AG09309 (cell line): ENCODE measurements around the gene HSPG2.

Experiments
- DNase-seq: peaks from one replicate; pipeline ENCODE4 v3.0.0-alpha.2; 2010; ENCODE audit warnings: low read depth
- H3K4me3 ChIP-seq: 2 replicates; pipeline ENCODE4 v1.5.1; 2011; ENCODE audit warnings: mild to moderate bottlenecking, low read depth, low read length, moderate library complexity; ENCODE audit not compliant: control insufficient read depth
- TF ChIP-seq, protein P1 (sequence below): IDR thresholded peaks from 2 replicates; pipeline ENCODE4 v1.5.1; 2011; ENCODE audit warnings: mild to moderate bottlenecking, low read depth, low read length, inconsistent platforms; ENCODE audit not compliant: insufficient read depth, control insufficient read depth; ENCODE audit errors: missing control alignments

The HSPG2 gene

DNA sequence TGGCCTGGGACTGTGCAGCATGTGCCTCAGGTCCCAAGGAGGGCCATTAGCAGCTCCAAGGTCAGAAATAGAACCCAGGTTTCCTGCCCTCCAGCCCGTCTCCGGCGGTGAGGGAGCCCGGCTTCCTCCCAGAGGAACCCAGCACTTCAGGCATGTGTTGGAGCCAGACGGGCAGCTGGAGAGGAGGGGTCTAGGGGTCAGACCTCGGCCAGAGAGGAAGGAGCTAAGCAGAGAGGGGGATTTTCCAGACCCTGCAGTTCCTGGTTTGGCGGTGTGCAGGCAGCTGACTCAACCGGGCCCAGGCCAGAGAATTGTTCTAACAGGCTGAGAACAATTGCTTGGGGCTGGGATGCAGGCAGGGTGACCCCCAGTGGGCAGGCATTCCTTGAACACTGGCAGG, 37.1 kb downstream of the HSPG2 start:
- TF ChIP-seq, protein P1, sequence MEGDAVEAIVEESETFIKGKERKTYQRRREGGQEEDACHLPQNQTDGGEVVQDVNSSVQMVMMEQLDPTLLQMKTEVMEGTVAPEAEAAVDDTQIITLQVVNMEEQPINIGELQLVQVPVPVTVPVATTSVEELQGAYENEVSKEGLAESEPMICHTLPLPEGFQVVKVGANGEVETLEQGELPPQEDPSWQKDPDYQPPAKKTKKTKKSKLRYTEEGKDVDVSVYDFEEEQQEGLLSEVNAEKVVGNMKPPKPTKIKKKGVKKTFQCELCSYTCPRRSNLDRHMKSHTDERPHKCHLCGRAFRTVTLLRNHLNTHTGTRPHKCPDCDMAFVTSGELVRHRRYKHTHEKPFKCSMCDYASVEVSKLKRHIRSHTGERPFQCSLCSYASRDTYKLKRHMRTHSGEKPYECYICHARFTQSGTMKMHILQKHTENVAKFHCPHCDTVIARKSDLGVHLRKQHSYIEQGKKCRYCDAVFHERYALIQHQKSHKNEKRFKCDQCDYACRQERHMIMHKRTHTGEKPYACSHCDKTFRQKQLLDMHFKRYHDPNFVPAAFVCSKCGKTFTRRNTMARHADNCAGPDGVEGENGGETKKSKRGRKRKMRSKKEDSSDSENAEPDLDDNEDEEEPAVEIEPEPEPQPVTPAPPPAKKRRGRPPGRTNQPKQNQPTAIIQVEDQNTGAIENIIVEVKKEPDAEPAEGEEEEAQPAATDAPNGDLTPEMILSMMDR, result no peak
- H3K4me3 ChIP-seq, result no peak overlapping the region
- DNase-seq, result no peak

DNA sequence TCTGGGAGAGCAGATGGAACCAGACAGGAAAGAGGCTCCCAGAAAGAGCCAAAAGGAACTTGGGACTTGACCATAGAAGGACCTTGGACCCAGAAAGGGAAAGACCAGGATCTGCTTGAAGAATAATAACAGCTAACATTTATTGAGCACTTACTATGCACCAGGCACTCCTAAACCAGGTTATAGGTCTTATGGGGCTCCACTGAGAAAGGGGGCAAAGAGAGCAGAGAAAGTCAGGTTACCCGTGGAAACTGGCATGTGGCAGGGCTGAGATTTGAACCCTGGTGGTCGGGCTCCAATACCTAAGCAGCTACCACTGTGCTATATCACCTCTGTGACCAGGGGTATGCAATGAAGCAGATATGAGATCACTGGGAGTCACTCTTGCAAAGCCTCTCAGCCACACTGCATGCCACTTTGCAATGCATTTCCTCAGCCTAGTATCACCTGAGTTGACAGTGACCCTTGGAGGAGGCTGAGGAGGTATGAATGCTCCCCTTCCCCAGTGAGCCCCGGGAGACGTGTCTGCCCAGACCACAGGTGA, 37.8 kb downstream of the HSPG2 start:
- no peak for DNase-seq
- H3K4me3 ChIP-seq, result no peak overlapping the region
- TF ChIP-seq, protein P1, result no peak

DNA sequence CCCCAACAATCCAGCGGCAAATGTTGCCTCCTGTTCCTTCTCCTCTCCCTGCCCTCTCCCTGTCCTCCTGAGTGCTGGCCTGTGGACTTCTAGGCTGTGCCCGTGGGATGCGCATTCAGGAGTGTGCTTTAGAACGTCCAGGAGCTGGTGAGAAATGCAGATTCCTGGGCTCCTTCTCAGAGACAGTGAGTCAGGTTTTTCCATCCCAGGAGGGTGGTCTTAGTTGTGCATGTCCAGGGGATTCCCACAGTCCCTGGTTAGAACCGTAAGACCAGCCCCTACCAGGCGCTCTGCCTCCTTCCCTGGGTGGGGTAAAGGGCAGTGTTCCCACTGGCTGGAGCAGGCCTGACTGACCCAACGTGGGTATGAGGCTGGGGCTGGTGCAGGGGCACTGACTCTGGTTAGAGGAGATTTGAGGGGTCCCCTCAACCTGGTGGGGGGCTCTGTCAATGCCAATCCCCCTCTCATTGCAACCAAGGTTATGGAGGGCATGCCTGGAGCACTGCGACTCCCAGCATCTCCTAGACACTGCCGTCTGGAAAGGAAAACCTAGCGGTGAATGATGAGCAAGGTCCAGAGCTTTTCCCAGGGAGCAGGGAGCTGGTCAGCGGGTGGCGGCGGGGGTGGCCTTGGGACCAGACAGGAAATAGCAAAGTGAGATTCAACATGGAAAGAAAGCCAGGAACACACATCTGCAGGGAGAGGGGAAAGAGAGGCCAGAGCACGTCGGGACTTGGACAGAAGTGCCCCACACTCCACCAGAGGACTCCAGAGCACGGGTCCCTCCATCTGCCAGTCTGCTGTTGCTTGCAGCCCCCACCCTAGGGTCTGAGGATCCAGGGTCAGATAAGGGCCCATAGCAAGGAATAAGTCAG, 38.5 kb downstream of the HSPG2 start:
- no peak overlapping the region for H3K4me3 ChIP-seq
- DNase-seq, result no peak
- TF ChIP-seq, protein P1, result peak; percentile 28

DNA sequence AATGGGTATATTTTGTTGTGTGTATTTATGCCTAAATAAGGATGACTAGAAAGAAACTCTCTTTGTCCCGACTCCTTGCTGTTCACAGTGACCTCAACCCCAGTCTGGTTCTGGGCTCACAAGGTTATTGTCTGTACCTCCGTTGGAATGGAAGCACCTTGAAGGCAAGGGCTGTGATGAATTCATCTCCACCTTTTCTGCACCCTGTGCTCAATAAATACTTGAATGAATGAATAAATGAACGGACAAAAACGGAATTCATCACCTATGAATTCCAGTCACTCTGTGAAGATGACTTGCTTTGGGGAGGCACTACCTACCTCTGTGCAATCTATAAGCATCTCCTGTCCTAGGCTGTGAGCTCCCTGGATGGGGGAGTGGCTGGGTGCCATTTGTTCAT, 39.3 kb downstream of the HSPG2 start:
- TF ChIP-seq, protein P1, result no peak
- no peak for DNase-seq
- no peak overlapping the region for H3K4me3 ChIP-seq

DNA sequence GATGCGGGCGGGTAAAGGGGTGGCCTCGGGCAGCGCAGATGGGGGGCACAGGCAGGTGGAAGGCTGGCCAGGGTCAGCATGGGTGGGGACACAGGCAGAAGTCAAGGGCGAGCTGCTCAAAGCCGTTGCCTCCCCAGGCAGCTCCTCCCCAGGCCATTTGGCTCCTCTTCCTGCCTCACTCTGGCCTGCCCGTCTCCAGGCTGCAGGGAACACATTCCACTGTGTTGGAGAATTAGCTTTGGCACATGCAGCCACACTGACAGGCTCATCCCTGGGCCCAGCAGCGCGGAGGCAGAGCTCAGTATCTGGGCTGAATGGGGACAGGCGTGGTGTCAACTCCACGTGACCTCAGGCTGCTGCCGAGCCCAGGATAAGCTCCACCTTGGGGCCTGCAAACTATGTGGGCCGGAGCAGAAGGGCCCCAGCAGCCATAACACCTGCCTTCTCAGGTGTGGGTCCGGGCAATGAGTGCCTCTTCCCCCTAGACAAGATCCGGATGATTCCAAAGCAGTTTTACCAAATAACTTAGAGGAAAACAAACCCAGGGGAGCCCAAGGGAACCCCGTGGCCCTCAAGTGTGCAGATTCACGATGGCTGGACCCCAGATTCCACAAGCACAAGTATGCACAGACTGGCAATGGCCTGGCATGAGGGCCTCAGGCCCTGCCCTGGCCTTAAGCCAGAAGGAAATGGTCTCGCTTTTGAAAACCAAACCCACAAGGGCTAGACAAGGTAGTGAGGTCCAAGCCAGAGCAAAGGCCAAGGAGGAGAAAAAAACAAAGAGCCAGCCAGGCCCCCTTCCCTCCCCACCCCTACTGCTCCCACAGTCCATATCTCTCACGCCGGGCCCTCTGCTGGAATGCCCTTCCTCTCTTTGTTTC, 40.2 kb downstream of the HSPG2 start:
- TF ChIP-seq, protein P1, result no peak
- DNase-seq, result no peak

DNA sequence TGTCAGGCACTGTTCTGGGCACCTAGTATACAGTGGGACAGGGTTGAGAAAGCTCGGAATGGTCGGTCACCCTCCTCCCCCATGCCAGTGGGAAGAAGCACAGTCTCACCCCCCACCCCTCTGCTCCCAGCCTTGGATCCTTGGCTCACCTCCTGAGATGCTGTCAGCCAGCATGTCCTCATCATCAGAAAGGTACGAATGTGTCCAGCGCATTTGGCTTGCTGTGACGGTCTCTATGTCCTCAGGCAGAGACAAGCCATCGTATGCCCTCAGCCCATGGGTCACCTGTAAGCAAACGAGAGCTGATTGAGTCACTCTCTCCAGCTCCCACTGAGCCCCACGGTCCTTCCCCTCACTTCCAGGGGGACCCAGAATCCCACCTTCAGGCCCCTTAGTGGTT, 41.1 kb downstream of the HSPG2 start:
- no peak for DNase-seq
- no peak overlapping the region for H3K4me3 ChIP-seq
- TF ChIP-seq, protein P1, result no peak

More for the DNA sequence above, 40.2 kb downstream of the HSPG2 start:
- H3K4me3 ChIP-seq, result no peak overlapping the region
